Measurements from ENCODE around the gene CHSY1.

CHSY1 gene

DNA sequence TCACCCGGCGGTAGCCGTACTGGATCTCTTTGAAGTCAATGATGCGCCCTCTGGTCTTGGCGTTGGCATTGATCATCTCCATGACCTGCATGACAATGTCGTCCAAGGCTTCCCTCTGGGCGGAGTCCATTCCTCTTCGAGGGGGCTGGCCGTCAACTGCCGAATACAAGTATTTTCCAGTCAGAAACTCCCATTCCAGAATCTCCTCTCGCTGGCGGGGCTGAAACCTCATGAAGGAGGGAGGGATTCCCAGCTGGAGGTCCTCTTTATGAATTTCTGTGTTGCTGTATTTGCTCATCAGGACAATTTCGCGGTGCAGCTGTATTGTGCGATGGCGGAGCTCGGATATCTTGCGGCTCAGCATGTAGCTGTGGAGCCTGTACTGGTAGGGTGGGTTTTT lies 73.4 kb downstream of the CHSY1 start:
- POLR2A ChIA-PET: no interaction called here
- DNase-seq (ENCODE audit: extremely low spot score): no peak
- TF ChIP-seq, protein P1, sequence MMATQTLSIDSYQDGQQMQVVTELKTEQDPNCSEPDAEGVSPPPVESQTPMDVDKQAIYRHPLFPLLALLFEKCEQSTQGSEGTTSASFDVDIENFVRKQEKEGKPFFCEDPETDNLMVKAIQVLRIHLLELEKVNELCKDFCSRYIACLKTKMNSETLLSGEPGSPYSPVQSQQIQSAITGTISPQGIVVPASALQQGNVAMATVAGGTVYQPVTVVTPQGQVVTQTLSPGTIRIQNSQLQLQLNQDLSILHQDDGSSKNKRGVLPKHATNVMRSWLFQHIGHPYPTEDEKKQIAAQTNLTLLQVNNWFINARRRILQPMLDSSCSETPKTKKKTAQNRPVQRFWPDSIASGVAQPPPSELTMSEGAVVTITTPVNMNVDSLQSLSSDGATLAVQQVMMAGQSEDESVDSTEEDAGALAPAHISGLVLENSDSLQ (IDR thresholded peaks at IDR 0.05): no peak
- TF ChIP-seq LEF1 (IDR thresholded peaks at IDR 0.05; ENCODE audit: borderline replicate concordance) (no peak), TARDBP (IDR thresholded peaks at IDR 0.05) (no peak), SUZ12 (IDR thresholded peaks at IDR 0.05) (no peak), NFRKB (IDR thresholded peaks at IDR 0.05) (no peak), FOXA1 (IDR thresholded peaks at IDR 0.05) (no peak), BHLHE40 (IDR thresholded peaks at IDR 0.05; ENCODE audit: borderline replicate concordance) (no peak), ELF4 (IDR thresholded peaks at IDR 0.05) (no peak), L3MBTL2 (conservative IDR thresholded peaks at IDR 0.05) (no peak), HDGF (IDR thresholded peaks at IDR 0.05; ENCODE audit: borderline replicate concordance) (no peak), ZNF384 (IDR thresholded peaks at IDR 0.05) (no peak), CTBP1 (IDR thresholded peaks at IDR 0.05; ENCODE audit: borderline replicate concordance) (no peak), FOXK2 (IDR thresholded peaks at IDR 0.05) (no peak), FOXM1 (IDR thresholded peaks at IDR 0.05; ENCODE audit: borderline replicate concordance) (no peak), ARNT (IDR thresholded peaks at IDR 0.05) (no peak), SP1 (IDR thresholded peaks at IDR 0.05) (no peak)
- CTCF ChIA-PET: interaction anchor here (0.7 kb wide), 1 partner anchor 12 kb away, joined by 3 read pairs; no protein-coding TSS in a partner anchor

DNA sequence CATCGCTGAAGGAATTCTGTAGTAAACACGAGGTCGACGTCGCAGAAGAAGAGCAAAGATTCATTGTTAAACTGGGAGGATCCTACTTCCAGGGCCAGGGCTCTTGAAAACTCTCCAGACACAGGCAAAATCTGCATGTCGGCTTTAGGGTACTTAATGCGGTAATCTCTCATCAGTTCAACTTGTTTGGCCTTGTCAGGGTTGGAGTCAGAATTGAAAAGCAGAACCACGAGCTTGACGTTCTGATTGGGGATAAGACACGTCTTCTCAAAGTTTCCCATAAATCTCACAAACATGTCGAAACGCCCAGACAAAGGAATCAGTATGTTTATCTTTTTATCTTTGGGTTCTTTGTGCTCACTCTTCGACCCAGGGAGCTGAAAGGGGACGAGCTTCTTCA lies 74.0 kb downstream of the CHSY1 start:
- CTCF ChIA-PET: interaction anchor here (0.7 to 1.8 kb wide), 2 partner anchors 12 to 24 kb away, joined by 3 to 6 read pairs; no protein-coding TSS in a partner anchor
- POLR2A ChIA-PET: no interaction called here
- DNase-seq (ENCODE audit: extremely low spot score): no peak
- TF ChIP-seq CTBP1 (IDR thresholded peaks at IDR 0.05; ENCODE audit: borderline replicate concordance) (no peak), ARNT (IDR thresholded peaks at IDR 0.05) (no peak), L3MBTL2 (conservative IDR thresholded peaks at IDR 0.05) (no peak), SUZ12 (IDR thresholded peaks at IDR 0.05) (no peak), HDGF (IDR thresholded peaks at IDR 0.05; ENCODE audit: borderline replicate concordance) (no peak), ELF4 (IDR thresholded peaks at IDR 0.05) (no peak), SP1 (IDR thresholded peaks at IDR 0.05) (no peak), FOXM1 (IDR thresholded peaks at IDR 0.05; ENCODE audit: borderline replicate concordance) (no peak), FOXK2 (IDR thresholded peaks at IDR 0.05) (no peak), BHLHE40 (IDR thresholded peaks at IDR 0.05; ENCODE audit: borderline replicate concordance) (no peak), FOXA1 (IDR thresholded peaks at IDR 0.05) (no peak), LEF1 (IDR thresholded peaks at IDR 0.05; ENCODE audit: borderline replicate concordance) (no peak), TARDBP (IDR thresholded peaks at IDR 0.05) (no peak), ZNF384 (IDR thresholded peaks at IDR 0.05) (no peak), NFRKB (IDR thresholded peaks at IDR 0.05) (no peak)
- TF ChIP-seq, protein P1 (IDR thresholded peaks at IDR 0.05): no peak

DNA sequence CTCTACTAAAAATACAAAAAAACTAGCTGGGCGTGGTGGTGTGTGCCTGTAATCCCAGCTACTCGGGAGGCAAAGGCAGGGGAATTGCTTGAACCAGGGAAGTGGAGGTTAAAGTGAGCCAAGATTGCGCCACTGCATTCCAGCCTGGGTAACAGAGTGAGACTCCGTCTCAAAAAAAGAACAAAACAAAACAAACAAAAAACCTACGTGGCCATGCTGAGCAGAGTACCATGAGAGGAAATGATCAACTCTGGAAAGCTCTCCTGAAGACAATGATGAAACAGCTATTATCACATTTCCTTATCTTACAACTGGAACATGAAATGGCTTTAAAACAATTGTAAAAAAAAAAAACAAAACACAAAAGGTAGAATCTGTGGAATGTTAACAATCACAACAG lies 75.2 kb downstream of the CHSY1 start:
- CTCF ChIA-PET: interaction anchor here (1.8 kb wide), 1 partner anchor 23 kb away, joined by 6 read pairs; no protein-coding TSS in a partner anchor
- DNase-seq (ENCODE audit: extremely low spot score): no peak
- POLR2A ChIA-PET: interaction anchor here (0.7 kb wide), 1 partner anchor 9 kb away, joined by 3 read pairs; no protein-coding TSS in a partner anchor
- TF ChIP-seq HDGF (IDR thresholded peaks at IDR 0.05; ENCODE audit: borderline replicate concordance) (no peak), CTBP1 (IDR thresholded peaks at IDR 0.05; ENCODE audit: borderline replicate concordance) (no peak), BHLHE40 (IDR thresholded peaks at IDR 0.05; ENCODE audit: borderline replicate concordance) (no peak), SP1 (IDR thresholded peaks at IDR 0.05) (no peak), ELF4 (IDR thresholded peaks at IDR 0.05) (no peak), SUZ12 (IDR thresholded peaks at IDR 0.05) (no peak), FOXM1 (IDR thresholded peaks at IDR 0.05; ENCODE audit: borderline replicate concordance) (no peak), FOXA1 (IDR thresholded peaks at IDR 0.05) (no peak), NFRKB (IDR thresholded peaks at IDR 0.05) (no peak), ZNF384 (IDR thresholded peaks at IDR 0.05) (no peak), FOXK2 (IDR thresholded peaks at IDR 0.05) (no peak), L3MBTL2 (conservative IDR thresholded peaks at IDR 0.05) (no peak), ARNT (IDR thresholded peaks at IDR 0.05) (no peak)
- TF ChIP-seq, protein P1 (IDR thresholded peaks at IDR 0.05): no peak

DNA sequence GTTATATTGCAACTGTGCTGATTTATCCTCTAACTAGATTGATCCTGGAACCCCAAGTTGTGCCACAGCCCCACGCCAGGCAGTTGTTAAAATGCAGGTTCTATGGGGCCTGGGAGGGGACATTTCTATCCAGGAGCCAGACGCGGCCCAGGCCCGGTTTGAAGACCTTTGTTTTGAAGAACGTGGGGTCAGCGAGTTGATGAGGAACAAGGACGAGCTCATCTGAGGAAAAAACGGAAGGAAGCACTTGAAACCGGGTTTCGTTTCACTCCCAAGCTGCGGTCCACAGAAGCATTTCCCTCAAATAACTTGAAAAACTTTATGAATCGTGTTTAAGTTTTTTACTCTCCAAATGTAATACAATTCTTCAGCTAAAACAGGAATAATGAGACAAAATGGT lies 76.4 kb downstream of the CHSY1 start:
- CTCF ChIA-PET: no interaction called here
- TF ChIP-seq, protein P1 (IDR thresholded peaks at IDR 0.05): no peak
- no peak for TF ChIP-seq ZNF384 (IDR thresholded peaks at IDR 0.05)
- TF ChIP-seq NFRKB (IDR thresholded peaks at IDR 0.05): no peak
- no peak for TF ChIP-seq FOXM1 (IDR thresholded peaks at IDR 0.05; ENCODE audit: borderline replicate concordance)
- TF ChIP-seq ARNT (IDR thresholded peaks at IDR 0.05): no peak
- no peak for TF ChIP-seq SP1 (IDR thresholded peaks at IDR 0.05)
- no peak for TF ChIP-seq FOXK2 (IDR thresholded peaks at IDR 0.05)
- TF ChIP-seq L3MBTL2 (conservative IDR thresholded peaks at IDR 0.05): no peak
- TF ChIP-seq ELF4 (IDR thresholded peaks at IDR 0.05): no peak
- no peak for TF ChIP-seq TARDBP (IDR thresholded peaks at IDR 0.05)
- TF ChIP-seq HDGF (IDR thresholded peaks at IDR 0.05; ENCODE audit: borderline replicate concordance): no peak
- no peak for TF ChIP-seq LEF1 (IDR thresholded peaks at IDR 0.05; ENCODE audit: borderline replicate concordance)
- TF ChIP-seq SUZ12 (IDR thresholded peaks at IDR 0.05): no peak
- POLR2A ChIA-PET: no interaction called here
- no peak for DNase-seq (ENCODE audit: extremely low spot score)

DNA sequence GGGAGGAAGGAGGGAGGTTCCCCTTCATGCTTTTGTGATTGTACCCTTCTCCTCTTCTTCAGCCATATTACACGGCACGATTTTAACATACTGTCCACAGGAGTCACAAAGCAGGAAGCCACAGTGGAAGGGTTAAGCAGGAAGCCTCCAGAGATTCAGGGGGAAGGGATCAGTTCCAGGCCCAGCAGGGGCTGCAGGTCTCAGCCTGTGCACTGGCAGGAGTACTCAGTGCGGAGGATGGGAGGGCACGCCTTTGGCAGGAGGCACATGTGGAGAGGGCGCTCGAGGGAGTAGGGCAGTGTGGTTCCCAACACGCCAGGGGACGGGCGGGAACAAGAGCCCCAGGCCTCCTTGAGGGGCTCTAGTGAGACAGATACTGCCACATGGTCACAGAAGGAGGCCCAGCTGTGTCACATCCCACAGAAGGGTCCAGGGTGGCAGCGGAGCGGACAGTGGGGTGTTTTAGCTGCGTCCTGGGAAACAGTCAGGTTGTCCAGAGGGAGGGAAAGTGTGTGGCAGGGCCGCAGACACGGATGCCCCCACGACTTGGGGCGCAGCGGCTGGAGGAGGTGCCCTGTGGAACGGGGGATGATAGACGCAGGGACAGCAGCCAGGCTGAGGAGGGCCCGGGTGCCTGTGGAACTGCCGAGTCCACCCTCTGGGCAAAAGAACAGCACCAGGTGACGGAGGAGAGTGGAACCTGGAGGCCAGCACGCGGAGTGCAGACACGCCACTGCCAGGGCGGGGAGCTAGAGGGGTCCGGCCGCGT lies 77.5 kb downstream of the CHSY1 start:
- ChIA-PET POLR2A (no interaction called here), CTCF (no interaction called here)
- TF ChIP-seq NFRKB (IDR thresholded peaks at IDR 0.05) (no peak), SUZ12 (IDR thresholded peaks at IDR 0.05) (no peak), ELF4 (IDR thresholded peaks at IDR 0.05) (no peak), FOXM1 (IDR thresholded peaks at IDR 0.05; ENCODE audit: borderline replicate concordance) (no peak), BHLHE40 (IDR thresholded peaks at IDR 0.05; ENCODE audit: borderline replicate concordance) (no peak), LEF1 (IDR thresholded peaks at IDR 0.05; ENCODE audit: borderline replicate concordance) (no peak), SP1 (IDR thresholded peaks at IDR 0.05) (no peak), ZNF384 (IDR thresholded peaks at IDR 0.05) (no peak), FOXK2 (IDR thresholded peaks at IDR 0.05) (no peak), HDGF (IDR thresholded peaks at IDR 0.05; ENCODE audit: borderline replicate concordance) (no peak), TARDBP (IDR thresholded peaks at IDR 0.05) (no peak), FOXA1 (IDR thresholded peaks at IDR 0.05) (no peak), L3MBTL2 (conservative IDR thresholded peaks at IDR 0.05) (no peak), ARNT (IDR thresholded peaks at IDR 0.05) (no peak), CTBP1 (IDR thresholded peaks at IDR 0.05; ENCODE audit: borderline replicate concordance) (no peak)
- TF ChIP-seq, protein P1 (IDR thresholded peaks at IDR 0.05): no peak
- no peak for DNase-seq (ENCODE audit: extremely low spot score)

Data from HEK293T (cell line).